ENCODE data around the gene ABLIM2.
A peak's percentile ranks its signal among the peaks of the same experiment; 100 is the strongest.

The ABLIM2 gene

DNA sequence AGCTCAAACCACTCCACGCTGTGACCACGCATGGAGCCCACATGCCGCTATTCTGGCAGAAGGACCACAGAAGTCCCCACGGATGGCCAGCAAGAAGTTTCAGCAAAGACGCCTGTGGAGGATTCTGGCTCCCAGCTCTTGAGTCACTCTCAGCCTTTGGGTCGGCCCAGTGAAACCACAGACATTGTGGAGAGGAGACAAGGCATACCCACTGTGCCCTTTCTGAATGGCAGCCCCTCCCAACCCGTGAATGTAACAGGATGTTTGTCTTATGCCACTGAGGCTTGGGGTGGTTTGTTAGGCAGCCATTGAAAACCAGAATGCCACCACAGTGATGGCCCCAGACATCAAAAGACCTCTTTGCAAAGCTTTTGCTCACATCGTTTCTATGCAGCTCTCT is 42.7 kb downstream of the ABLIM2 start:
- no peak for DNase-seq

DNA sequence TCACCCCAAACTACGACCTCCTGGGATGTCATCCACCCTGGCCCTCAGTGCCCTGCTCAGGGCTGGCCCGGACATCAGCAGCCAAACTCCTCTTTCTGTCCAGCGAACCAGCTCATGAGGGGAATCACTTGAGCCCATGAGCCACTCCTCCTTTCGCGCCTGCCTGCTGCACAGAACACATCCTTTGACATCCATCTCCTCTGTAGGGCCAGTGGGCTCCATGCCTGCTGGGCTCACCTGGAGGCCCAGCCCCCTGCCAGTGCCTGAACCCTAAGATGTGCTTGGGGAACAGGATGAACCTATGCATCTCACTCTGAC is 43.5 kb downstream of the ABLIM2 start:
- DNase-seq = no peak

GRCh38 chr4:8114456-8115202 is 44.0 kb downstream of the ABLIM2 start:
- DNase-seq = no peak

- no peak for DNase-seq
Observed at GRCh38 chr4:8113611-8114377, 44.8 kb downstream of the ABLIM2 start.

DNA sequence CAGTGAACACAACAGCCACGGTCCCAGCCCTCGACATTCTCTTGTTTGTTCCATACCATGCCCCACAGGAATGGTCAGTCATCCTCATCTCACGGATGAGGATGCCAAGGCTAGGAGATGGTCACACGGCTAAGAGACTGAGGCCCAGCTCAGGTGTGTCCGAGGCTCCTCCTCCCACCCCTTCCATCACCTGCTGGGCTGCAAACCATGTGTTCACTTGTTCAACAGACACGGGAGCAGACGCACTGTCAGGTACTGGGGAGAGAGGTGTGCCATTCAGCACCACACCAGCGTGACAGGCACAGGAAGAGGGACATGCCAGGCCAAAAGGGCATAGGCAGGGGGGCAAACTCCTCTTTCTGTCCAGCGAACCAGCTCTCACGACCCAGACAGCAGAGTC is 45.9 kb downstream of the ABLIM2 start:
- DNase-seq = no peak

GRCh38 chr4:8112036-8112576 is 46.5 kb downstream of the ABLIM2 start:
- no peak for DNase-seq

DNA sequence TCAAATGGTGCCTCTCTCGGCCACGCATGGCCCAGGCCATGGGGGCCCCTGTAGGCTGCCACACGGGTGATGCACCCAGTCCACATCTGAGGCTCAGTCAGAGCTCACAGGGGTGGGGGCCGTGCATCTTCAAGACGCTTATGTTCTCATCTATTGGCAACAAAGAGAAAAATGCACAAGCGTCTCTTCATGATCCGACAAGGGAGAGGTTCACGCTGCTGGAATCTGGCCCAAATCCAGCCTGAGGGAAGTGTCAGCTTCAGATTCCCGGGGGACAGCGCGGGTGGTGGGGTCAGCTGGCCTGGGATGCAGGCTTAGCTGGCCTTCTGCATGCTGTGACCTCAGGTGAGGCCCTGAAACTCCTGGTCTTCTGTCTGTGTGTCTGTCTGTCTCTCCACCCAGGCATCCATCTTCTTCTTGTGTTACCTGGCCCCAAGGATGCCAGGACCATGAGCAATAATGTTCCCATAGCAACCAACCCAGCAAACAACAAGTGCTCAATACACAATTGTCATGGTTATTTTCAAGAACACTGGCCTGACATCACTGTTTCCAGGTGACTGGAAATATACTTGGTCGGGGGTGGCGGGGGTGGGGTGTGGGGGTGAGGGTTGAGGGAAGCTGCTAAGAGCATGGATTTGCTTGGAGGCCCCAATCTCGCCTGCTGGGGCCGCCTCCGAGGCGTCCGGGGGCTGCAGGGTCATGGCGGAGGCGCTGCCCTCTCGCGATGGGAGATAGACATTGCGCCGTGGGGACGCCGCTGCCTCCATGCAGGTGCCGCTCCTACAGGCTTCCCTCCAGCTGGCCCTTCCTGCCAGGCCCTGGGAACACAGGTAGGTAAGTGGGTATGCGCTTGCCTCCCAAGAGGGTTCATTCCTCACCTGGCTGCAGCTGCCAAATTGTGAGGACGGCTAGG is 48.3 kb downstream of the ABLIM2 start:
- DNase-seq = no peak

DNA sequence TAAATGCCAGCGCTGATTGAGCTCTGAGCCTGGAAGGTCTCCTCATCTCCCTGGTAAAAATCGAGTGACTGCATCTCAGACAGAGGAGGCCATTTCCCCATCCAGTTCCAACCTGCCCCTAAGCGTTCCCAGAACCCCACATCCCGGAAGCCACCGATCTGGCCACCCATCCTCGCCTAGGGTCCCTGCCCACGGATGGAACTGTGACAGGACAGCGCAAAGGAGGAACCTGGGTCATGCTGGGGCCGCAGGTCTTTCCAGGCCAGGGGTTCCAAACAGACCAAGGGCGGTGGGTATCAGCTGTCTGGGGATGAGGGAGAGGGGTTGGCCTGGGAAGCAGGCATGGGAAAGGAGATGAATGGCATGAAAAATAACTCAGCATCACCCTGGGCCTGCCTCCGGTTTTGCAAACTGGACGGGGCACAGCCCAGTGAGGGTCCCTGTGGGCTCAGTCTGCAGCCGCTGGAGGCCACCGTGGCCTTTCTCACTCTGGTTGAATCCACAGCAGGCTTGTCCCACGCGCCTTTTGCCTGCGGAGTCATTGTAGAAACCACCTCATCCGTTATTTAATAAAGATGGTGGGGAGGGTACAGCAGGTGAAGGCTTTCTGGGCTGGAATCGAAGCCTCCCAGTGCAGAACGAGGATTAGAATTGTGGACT is 49.1 kb downstream of the ABLIM2 start:
- DNase-seq = no peak

- no peak for DNase-seq
Observed at GRCh38 chr4:8108991-8109390, 49.6 kb downstream of the ABLIM2 start.

GRCh38 chr4:8108261-8108660 is 50.4 kb downstream of the ABLIM2 start:
- no peak for DNase-seq

DNA sequence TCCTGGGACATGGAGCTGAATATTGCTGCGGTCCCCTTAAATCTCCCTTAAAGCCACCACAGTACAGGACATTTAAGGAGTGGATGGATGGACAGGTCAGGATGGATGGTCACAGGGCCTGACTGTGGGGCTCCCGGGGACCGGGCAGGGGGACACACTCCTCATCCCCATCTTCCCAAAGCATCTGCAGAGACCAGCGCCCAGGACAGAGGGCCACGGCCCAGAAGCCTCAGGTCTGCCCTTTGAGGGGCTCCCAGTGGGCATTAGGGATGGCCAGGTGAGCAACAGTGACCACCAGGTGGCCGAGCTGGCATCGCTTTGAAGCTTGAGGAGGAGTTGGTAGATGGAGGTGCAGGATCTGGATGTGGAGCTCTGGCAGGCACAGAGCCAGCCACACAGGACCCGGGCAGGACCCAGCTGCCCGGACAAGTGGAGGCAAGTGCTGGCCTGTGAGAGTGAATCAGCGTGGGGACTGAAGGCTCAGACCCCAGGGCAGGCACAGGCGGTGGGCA is 51.4 kb downstream of the ABLIM2 start:
- DNase-seq = no peak

- no peak for DNase-seq
Observed at GRCh38 chr4:8106451-8107025, 52.1 kb downstream of the ABLIM2 start.

- DNase-seq = no peak
Observed at GRCh38 chr4:8105306-8106100, 53.1 kb downstream of the ABLIM2 start.

DNA sequence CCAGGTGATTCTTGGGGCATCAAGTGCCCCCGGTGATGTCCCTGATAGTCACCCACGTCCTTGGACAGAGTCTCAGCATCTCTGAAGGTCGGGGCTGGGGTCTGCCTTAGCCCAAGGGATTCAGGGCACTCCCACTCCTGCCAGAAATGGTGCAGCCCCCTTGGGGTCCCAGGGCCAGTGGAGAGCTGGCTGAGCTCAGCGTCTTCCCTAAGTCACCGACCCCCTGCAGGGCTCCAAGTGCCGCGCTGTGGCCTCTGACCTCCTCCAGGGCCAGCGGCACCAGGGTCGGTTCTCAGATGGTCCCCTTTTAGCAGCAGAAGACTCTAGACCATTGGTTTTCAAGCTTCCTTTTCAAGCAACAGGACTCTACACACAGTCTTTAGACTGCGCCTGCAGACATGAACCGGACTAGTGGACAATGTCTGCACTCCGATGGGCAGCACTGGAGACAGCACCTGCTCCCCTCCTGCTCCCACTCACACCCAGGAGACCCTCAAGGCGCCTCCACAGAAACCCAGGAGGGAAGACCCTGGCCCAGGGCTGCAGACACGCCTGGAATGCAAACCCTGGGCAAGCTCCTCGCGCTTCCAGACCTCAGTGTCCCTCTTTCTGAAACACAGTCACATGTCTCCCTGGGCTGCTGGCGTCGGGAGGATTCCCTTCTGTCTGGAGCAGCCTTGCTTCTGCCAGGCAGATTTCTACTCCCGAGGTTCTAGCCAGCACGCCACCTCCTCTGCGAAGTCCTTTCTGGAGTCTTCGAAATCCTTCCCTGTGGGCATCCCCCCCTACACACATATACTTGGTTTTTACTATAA is 53.9 kb downstream of the ABLIM2 start:
- no peak for DNase-seq

DNA sequence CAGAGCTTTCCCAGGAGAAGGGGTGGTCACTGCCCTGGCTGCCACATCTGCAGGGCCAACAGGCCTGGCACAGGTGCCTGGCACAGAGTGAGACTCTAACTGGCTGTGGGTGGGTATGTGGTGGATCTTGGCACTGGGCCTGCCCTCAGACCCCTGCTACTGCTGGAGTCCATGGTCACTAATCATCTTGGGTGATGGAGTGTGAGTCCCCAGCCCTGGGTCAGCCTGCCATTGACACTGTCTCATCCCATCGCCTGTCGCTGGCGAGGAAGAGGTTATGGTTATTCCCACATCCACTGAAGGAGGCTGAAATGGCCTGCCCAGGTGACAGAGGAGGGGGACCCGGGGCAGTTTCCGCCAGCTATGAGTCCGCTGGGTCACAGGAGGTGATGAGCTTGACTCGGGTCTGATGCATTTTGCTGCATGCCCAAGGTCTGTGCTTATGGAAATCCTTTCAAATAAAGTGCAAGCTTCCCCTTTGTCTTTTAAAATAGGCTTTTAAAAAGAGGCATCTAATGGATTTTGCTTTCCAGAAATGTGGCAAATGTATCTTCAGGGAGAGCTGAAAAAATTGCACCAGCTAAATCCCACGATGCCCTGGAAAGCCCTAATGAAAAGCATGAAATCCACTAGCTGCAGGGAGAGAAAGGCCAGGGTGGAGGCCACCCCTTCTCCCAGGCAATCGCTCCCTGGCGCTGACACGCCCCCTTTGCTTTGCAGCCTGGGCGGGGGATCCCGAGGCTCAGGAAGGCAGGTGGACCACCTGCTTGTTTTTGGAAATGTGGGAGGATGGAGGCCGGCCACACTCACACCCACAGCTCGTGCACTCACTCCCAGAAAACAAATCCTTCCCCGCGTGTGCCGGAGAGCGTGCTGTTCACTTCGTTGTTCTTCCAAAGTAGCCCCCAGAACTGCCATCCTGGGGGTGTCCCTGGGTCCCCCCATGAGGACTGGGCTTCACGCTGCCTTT is 54.9 kb downstream of the ABLIM2 start:
- no peak for DNase-seq

DNA sequence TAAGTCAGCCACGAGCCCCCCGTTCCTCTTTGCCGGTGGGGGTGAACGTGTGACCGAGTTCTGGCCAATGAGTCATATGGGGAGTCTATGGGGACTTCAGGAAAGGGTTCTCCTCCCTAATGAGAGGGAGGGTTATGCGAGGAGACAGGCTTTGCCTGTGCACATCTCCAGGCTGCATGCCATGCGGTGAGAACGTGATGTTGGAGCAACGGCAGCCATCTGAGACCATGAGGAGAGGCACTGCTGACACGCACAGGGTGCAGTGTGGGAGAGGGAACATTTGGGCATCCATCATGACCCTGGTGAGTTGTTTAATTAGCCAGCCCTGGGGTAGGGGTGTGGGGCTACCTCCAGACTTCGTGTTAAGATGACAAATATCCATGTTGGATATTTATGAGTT is 55.8 kb downstream of the ABLIM2 start:
- no peak for DNase-seq

GRCh38 chr4:8102076-8102355 is 56.6 kb downstream of the ABLIM2 start:
- no peak for DNase-seq

- DNase-seq = peak; percentile 26
Observed at GRCh38 chr4:8101213-8102075, 57.2 kb downstream of the ABLIM2 start.

All from fibroblast of upper back skin (primary cell).